Activated T-helper 9 cell treated with anti-CD3 and anti-CD28 coated beads, Interleukin-2, amount 50 U/mL, for 16 hours (primary cell): Measurements from ENCODE around the gene MARS2.
"Not testable (repeated sequence)": the region's sequence is repeated elsewhere in the genome, so short reads cannot be mapped to it uniquely, and the experiment has no call there.

Experiments
- DNase-seq: peaks from one replicate; pipeline ENCODE4 v3.0.0-alpha.2; 2020; ENCODE audit warnings: low read depth

Gene MARS2

DNA sequence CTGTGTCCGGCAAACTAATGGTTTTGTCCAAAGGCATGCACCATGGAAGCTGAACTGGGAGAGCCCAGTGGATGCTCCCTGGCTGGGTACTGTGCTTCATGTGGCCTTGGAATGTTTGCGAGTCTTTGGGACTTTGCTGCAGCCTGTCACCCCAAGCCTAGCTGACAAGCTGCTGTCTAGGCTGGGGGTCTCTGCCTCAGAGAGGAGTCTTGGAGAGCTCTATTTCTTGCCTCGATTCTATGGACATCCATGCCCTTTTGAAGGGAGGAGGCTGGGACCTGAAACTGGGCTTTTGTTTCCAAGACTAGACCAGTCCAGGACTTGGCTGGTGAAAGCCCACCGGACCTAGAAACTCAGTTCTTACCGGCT is 1.7 kb downstream of the MARS2 start:
- no peak for DNase-seq

GRCh38 chr2:197707316-197708213 is 2.4 kb downstream of the MARS2 start:
- no peak for DNase-seq

DNA sequence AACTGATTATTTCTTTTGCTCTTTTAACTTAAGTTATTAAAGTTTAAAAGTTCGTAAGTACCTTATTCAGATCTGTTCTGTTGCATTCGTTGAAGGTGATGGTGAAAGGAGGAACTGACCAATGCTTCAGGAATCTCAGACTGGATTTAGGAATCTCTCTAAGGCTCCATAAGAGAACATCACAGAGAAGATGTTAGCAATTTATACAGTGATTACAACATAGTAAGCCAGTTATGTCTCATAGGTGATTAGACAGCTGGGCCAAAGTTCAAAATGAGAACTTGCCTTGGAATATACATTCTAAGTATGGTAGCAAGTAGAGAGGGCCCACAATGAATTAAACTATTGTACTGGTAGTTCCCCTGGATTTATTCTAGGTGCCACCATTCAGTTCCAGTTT is 3.2 kb downstream of the MARS2 start:
- no peak for DNase-seq

- DNase-seq = not testable (repeated sequence)
These were observed 4.0 kb downstream of the MARS2 start for GRCh38 chr2:197709140-197709539.

DNA sequence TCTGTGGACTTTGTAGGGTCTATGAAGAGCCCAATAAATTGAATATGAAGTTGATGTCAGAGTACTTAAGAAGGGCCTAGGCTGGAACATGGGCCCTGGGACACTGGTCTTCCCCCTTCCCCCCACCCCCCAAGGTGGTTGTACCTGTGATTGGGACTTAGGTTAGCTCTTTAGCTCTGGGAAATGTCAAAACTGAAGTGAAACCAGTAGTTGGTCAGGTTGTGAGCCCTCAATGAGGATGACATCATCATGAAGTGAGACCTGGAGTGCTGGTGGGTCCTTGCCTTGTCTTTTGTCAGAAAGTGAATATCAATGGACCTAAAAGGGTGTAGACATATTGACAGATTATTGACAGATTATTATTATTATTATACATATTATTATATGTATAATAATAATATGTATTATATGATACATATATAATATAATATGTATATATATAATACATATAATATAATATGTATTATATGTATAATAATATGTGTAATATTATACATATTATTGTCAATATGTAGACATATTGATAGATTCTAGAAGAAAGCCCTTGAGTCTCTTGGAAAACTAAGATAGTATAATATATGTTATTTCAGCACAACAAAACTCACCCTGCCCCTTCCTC is 5.4 kb downstream of the MARS2 start:
- no peak for DNase-seq

- no peak for DNase-seq
These were observed 6.4 kb downstream of the MARS2 start for GRCh38 chr2:197711578-197711977.

DNA sequence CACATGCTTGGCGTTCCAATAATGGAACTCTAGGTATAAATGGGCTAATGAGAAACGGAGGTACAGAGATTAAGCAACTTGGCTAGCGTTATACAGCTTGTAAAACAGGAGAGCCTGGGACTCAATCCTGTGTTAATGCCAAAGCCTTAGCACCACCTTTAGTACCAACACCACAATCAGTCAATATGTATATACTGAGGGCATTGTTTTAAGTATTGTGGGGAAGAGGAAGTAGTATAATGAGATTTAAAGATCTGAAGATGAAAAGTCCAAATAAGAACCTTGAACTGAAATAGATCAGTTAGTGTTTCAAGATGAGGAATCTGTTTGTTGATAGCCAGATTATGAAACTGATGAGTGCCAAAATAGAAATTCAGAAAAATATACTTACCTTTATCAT is 8.1 kb downstream of the MARS2 start:
- DNase-seq = no peak

- no peak for DNase-seq
These were observed 12.7 kb downstream of the MARS2 start for GRCh38 chr2:197717863-197718262.

DNA sequence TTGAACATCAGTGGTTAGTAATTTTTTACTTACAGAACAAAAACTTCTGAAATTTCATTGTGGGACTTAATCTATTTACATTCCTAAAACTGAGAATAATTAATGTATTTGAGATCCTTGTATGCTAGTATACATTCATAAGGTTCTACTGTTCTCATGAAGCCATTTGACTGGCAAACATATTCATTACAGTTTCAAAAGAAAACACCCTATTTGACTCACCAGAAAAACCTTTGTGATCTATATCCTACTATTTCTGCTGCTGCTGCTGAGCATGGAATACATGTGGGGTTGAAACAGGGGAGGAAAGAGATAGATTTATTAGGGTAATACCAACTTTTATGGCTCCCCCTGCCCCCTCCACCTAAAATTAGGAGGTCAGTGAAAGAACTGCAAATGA is 21.8 kb downstream of the MARS2 start:
- DNase-seq = no peak

DNA sequence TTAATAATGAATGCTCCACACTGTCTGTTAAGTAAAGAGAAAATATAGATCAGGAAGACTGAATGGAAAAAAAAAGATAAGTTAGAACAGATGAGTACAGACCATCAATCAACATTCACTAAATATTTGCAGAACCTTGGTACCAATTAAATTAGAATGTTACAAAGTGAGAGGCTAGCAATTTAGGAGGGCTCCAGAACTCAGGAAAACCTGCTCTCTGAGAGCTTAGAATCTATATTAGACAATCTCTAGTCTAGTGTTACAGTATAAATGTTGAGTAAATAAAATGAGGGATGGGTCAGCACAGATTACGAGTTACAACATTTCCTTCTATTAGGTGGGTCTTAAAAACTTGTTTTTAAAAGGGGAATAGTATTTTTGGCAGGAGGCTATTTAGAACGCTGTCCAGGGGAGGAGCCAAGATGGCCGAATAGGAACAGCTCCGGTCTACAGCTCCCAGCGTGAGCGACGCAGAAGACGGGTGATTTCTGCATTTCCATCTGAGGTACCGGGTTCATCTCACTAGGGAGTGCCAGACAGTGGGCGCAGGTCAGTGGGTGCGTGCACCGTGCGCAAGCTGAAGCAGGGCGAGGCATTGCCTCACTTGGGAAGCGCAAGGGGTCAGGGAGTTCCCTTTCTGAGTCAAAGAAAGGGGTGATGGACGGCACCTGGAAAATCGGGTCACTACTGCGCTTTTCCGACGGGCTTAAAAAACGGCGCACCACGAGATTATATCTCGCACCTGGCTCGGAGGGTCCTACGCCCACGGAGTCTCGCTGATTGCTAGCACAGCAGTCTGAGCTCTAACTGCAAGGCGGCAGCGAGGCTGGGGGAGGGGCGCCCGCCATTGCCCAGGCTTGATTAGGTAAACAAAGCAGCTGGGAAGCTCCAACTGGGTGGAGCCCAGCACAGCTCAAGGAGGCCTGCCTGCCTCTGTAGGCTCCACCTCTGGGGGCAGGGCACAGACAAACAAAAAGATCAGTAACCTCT is 23.7 kb downstream of the MARS2 start:
- not testable (repeated sequence) for DNase-seq

- DNase-seq = no peak
These were observed 35.0 kb downstream of the MARS2 start for GRCh38 chr2:197740200-197740599.
